Glutamatergic neuron (in vitro differentiated cells): ENCODE measurements around the gene PRODH2. TPM values are rescaled to one million over a fixed set of nuclear protein-coding genes. Genes with fewer than 3 reads are reported as not detected.
"Not testable (repeated sequence)": the region's sequence is repeated elsewhere in the genome, so short reads cannot be mapped to it uniquely, and the experiment has no call there.

Experiments
- DNase-seq: peaks from one replicate; pipeline ENCODE4 v3.0.0; 2022
- H3K27ac Mint-ChIP-seq: one replicate; pipeline ENCODE4 v1.8.0; 2020; ENCODE audit warnings: mild to moderate bottlenecking, mixed read lengths, inconsistent platforms; ENCODE audit not compliant: unreplicated experiment
- H3K27me3 Mint-ChIP-seq: one replicate; pipeline ENCODE4 v1.8.0; 2020; ENCODE audit warnings: mild to moderate bottlenecking, moderate library complexity, mixed read lengths, inconsistent platforms; ENCODE audit not compliant: unreplicated experiment
- H3K36me3 Mint-ChIP-seq: one replicate; pipeline ENCODE4 v1.8.0; 2020; ENCODE audit warnings: mild to moderate bottlenecking, mixed read lengths, inconsistent platforms; ENCODE audit not compliant: unreplicated experiment
- H3K4me1 Mint-ChIP-seq: one replicate; pipeline ENCODE4 v1.8.0; 2020; ENCODE audit warnings: mild to moderate bottlenecking, low read depth, mixed read lengths, inconsistent platforms; ENCODE audit not compliant: unreplicated experiment
- H3K4me3 Mint-ChIP-seq: one replicate; pipeline ENCODE4 v1.8.0; 2020; ENCODE audit warnings: mild to moderate bottlenecking, mixed read lengths, inconsistent platforms; ENCODE audit not compliant: unreplicated experiment
- H3K9me3 Mint-ChIP-seq: one replicate; pipeline ENCODE4 v1.8.0; 2020; ENCODE audit warnings: mild to moderate bottlenecking, moderate library complexity, mixed read lengths, inconsistent platforms; ENCODE audit not compliant: unreplicated experiment
- total RNA-seq: library from RNA; stranded (reverse); fragmentation: NEBNext Ultra II Directional; extraction: Animal tissue kit (Norgen Biotek cat#: 25700); gene quantifications from one replicate; pipeline ENCODE4 v1.2.1, GENCODE V29; 2021; ENCODE audit not compliant: unreplicated experiment
- TF ChIP-seq, protein P1 (sequence below): fragments of 200-600 bp; sonication (generic); IDR thresholded peaks from one replicate; pipeline ENCODE4 v1.5.0; 2021; ENCODE audit not compliant: partially characterized antibody, unreplicated experiment

Gene PRODH2
- total RNA-seq, 1 donor from 2014 or later: 0.64 TPM

DNA sequence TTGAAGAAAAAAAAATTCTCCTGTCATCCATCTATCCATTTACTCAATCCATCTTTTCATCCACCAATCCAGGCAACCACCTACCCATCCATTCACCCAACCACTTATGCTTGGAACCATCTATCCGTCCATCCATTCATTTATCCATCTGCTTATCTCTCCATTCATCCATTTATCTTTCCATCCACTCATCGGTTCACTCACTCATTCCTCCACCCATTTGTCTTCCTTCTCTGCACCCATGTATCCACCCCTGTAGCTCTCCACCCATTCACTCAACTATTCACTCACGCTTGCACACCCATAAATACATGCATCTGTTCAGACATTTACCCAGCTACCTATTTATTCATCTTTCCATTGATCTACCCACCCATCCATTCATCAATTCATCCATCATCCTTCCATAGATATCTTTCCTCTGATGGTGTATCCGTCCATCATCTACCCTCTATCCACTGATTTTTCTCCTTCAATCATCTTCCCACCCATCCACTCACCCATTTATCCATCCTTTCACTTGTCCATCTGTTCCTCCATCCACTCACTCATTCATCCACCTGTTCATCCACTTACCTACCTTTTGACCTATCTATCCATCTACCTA lies 30.1 kb upstream of the PRODH2 start:
- Mint-ChIP-seq H3K27me3 (peaks cover 30% of the 10 kb centered on the region), H3K4me3 (no peak overlapping the region), H3K4me1 (peaks cover 13% of the 10 kb centered on the region), H3K36me3 (peaks cover 30% of the 10 kb centered on the region), H3K9me3 (peaks cover 20% of the 10 kb centered on the region), H3K27ac (no peak overlapping the region)
- DNase-seq: no peak
- TF ChIP-seq, protein P1, sequence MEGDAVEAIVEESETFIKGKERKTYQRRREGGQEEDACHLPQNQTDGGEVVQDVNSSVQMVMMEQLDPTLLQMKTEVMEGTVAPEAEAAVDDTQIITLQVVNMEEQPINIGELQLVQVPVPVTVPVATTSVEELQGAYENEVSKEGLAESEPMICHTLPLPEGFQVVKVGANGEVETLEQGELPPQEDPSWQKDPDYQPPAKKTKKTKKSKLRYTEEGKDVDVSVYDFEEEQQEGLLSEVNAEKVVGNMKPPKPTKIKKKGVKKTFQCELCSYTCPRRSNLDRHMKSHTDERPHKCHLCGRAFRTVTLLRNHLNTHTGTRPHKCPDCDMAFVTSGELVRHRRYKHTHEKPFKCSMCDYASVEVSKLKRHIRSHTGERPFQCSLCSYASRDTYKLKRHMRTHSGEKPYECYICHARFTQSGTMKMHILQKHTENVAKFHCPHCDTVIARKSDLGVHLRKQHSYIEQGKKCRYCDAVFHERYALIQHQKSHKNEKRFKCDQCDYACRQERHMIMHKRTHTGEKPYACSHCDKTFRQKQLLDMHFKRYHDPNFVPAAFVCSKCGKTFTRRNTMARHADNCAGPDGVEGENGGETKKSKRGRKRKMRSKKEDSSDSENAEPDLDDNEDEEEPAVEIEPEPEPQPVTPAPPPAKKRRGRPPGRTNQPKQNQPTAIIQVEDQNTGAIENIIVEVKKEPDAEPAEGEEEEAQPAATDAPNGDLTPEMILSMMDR: no peak

DNA sequence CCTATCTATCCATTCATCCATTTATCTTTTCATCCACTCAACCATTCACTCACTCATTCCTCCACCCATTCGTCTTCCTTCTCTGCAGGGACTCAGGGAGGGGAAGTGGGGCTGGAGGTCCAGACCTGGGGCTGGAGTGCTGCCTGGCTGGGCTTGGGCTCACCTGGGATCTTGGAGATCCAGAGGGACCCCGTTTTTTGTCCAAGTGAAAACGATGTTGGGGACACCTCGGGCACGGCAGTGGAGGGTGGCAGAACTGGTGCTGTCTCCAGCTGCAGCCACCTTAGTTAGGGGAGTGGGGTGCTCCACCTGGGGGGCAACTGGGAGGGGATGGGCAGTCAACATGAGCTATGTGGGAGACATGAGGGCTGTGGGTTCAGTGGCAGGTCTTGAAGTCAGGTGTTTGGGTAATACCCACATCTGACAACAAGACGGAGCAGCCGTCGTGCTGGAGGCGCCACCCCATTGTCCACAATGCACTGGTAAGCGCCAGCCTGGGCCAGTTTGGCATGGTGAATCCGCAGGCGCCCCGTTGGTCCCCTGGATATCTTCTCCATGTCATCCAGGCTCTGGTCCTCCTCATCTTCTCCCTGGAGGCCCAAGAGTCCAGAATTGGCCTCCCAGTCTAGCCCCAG lies 29.4 kb upstream of the PRODH2 start:
- H3K9me3 Mint-ChIP-seq: peaks cover 18% of the 10 kb centered on the region
- peaks cover 30% of the 10 kb centered on the region for H3K36me3 Mint-ChIP-seq
- no peak overlapping the region for H3K4me3 Mint-ChIP-seq
- H3K4me1 Mint-ChIP-seq: peaks cover 13% of the 10 kb centered on the region
- peaks cover 30% of the 10 kb centered on the region for H3K27me3 Mint-ChIP-seq
- DNase-seq: no peak
- H3K27ac Mint-ChIP-seq: no peak overlapping the region
- TF ChIP-seq, protein P1: no peak

DNA sequence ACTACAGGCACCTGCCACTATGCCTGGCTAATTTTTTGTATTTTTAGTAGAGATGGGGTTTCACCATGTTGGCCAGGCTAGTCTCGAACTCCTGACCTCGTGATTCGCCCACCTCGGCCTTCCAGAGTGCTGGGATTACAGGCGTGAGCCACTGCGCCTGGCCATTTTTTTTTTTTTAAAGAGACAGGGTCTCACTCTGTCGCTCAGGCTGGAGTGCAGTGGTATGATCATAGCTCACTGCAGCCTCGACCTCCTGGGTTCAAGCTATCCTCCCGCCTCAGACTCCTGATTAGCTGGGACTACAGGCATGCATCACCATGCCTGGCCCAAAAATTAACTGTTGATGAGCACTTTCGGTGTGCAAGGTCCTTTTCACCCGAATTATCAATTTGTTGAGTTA lies 23.5 kb upstream of the PRODH2 start:
- not testable (repeated sequence) for H3K27me3 Mint-ChIP-seq, DNase-seq, H3K27ac Mint-ChIP-seq, H3K36me3 Mint-ChIP-seq, H3K4me3 Mint-ChIP-seq, H3K4me1 Mint-ChIP-seq, H3K9me3 Mint-ChIP-seq

DNA sequence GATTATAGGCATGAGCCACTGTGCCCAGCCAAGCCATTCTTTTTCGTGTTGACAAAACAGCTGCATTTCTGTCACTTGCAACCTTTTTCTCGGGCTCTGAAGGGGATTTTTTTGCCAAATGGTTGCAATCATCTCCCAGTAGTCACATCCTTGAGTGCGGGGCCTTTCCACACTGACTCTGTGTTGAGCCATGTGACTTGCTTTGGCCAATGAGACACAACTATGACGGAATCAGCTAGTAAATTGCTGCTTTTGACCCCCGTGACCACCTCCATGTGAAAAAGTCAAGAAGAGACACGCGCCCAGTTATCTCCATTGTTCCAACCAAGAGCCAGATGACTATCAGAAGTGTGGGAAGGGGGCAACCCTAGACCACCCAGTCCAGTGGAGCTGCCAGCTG lies 21.3 kb upstream of the PRODH2 start:
- DNase-seq: no peak
- Mint-ChIP-seq H3K4me1 (peaks cover 3% of the 10 kb centered on the region), H3K9me3 (peaks cover 9% of the 10 kb centered on the region), H3K27me3 (peaks cover 3% of the 10 kb centered on the region), H3K4me3 (no peak overlapping the region), H3K36me3 (no peaks in the 10 kb centered on the region), H3K27ac (no peak overlapping the region)
- TF ChIP-seq, protein P1: no peak

DNA sequence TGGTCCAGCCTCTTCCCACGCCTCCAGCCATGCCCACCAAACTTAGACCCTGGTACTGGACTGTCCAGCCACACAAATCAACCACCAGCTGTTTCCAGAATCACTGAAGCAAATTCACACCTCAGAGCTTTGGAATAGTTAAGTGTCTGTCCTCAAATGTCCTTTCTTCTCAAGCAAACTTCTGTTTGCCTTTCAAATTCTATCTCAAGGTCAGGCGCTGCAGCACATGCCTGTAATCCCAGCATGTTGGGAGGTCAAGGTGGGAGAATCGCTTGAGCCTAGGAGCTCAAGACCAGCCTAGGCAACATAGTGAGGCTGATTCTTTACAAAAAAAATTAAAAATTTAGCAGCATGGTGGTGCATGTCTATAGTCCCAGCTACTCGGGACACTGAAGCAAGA lies 19.4 kb upstream of the PRODH2 start:
- Mint-ChIP-seq H3K36me3 (no peaks in the 10 kb centered on the region), H3K4me3 (no peak overlapping the region), H3K9me3 (peaks cover 9% of the 10 kb centered on the region), H3K27ac (no peak overlapping the region), H3K27me3 (peaks cover 3% of the 10 kb centered on the region), H3K4me1 (peaks cover 3% of the 10 kb centered on the region)
- TF ChIP-seq, protein P1: no peak
- DNase-seq: no peak
